Measurements from ENCODE around the gene FOXP4.
A peak's percentile ranks its signal among the peaks of the same experiment; 100 is the strongest.

FOXP4 gene

GRCh38 chr6:41583565-41583964 lies 37.4 kb downstream of the FOXP4 start:
- Mint-ChIP-seq H3K36me3 (ENCODE audit: low read depth) (peaks cover 57% of the 10 kb centered on the region), H3K27ac (peak overlapping the region in 1 of 3 experiments; percentile 25), H3K4me3 (no peak overlapping the region), H3K27me3 (ENCODE audit: low read depth) (peaks cover 8% of the 10 kb centered on the region), H3K4me1 (peaks cover 73% of the 10 kb centered on the region), H3K9me3 (no peaks in the 10 kb centered on the region)
- TF ChIP-seq CTCF (IDR thresholded peaks at IDR 0.05; ENCODE audit: unreplicated experiment in 3 of 3), result no peak

GRCh38 chr6:41584205-41584604 lies 38.0 kb downstream of the FOXP4 start:
- peaks cover 56% of the 10 kb centered on the region for H3K36me3 Mint-ChIP-seq (ENCODE audit: low read depth)
- H3K4me1 Mint-ChIP-seq, result peaks cover 68% of the 10 kb centered on the region
- no peak overlapping the region for H3K4me3 Mint-ChIP-seq
- TF ChIP-seq CTCF (IDR thresholded peaks at IDR 0.05; ENCODE audit: unreplicated experiment in 3 of 3), result no peak
- no peaks in the 10 kb centered on the region for H3K9me3 Mint-ChIP-seq
- peaks cover 8% of the 10 kb centered on the region for H3K27me3 Mint-ChIP-seq (ENCODE audit: low read depth)
- H3K27ac Mint-ChIP-seq, result peak overlapping the region in 2 of 3 experiments; percentile 39 to 75

GRCh38 chr6:41584668-41585205 lies 38.6 kb downstream of the FOXP4 start:
- TF ChIP-seq CTCF (IDR thresholded peaks at IDR 0.05; ENCODE audit: unreplicated experiment in 3 of 3), result no peak
- Mint-ChIP-seq H3K36me3 (ENCODE audit: low read depth) (peaks cover 51% of the 10 kb centered on the region), H3K27me3 (ENCODE audit: low read depth) (peaks cover 8% of the 10 kb centered on the region), H3K4me1 (peaks cover 63% of the 10 kb centered on the region), H3K27ac (peak overlapping the region in 1 of 3 experiments; percentile 75), H3K4me3 (no peak overlapping the region), H3K9me3 (no peaks in the 10 kb centered on the region)

- Mint-ChIP-seq H3K27ac (peak overlapping the region in 2 of 3 experiments; percentile 35 to 65), H3K36me3 (ENCODE audit: low read depth) (peaks cover 49% of the 10 kb centered on the region), H3K9me3 (no peaks in the 10 kb centered on the region), H3K4me3 (peak overlapping the region in 1 of 3 experiments; percentile 38), H3K27me3 (ENCODE audit: low read depth) (peaks cover 8% of the 10 kb centered on the region), H3K4me1 (peaks cover 57% of the 10 kb centered on the region)
- TF ChIP-seq CTCF (IDR thresholded peaks at IDR 0.05; ENCODE audit: unreplicated experiment in 3 of 3), result no peak
These were observed 39.4 kb downstream of the FOXP4 start for GRCh38 chr6:41585605-41586004.

- H3K27me3 Mint-ChIP-seq (ENCODE audit: low read depth), result peaks cover 8% of the 10 kb centered on the region
- no peak overlapping the region for H3K4me3 Mint-ChIP-seq
- no peaks in the 10 kb centered on the region for H3K9me3 Mint-ChIP-seq
- peak overlapping the region in 2 of 3 experiments; percentile 35 to 65 for H3K27ac Mint-ChIP-seq
- H3K4me1 Mint-ChIP-seq, result peaks cover 48% of the 10 kb centered on the region
- no peak for TF ChIP-seq CTCF (IDR thresholded peaks at IDR 0.05; ENCODE audit: unreplicated experiment in 3 of 3)
- peaks cover 47% of the 10 kb centered on the region for H3K36me3 Mint-ChIP-seq (ENCODE audit: low read depth)
These were observed 40.2 kb downstream of the FOXP4 start for GRCh38 chr6:41586252-41587007.
